Posterior cingulate gyrus (tissue), 11 donors: ENCODE results near the gene NINJ1.
"Not testable (repeated sequence)": the region's sequence is repeated elsewhere in the genome, so short reads cannot be mapped to it uniquely, and the experiment has no call there.

Experiments used
- DNase-seq, 10 donors: peaks; one replicate each; pipeline versions ENCODE4 v3.0.0 to v3.0.0-alpha.2; 2020 to 2021; ENCODE audit warnings: mixed read lengths in 3 of 10
- intact Hi-C: fragments of 100-400 bp; cut with DNase I; formaldehyde crosslinking; loops from one replicate; pipeline ENCODE4 v1.15.1; 2023

The NINJ1 gene

GRCh38 chr9:93111001-93111370, 23.1 kb downstream of the NINJ1 start:
- intact Hi-C loops: no loop called here

GRCh38 chr9:93110311-93110855, 23.7 kb downstream of the NINJ1 start:
- intact Hi-C loops: no loop called here
- peak in 4 of 10 donors; percentile 3 to 80 (median 70) for DNase-seq

More at GRCh38 chr9:93111001-93111370, 23.1 kb downstream of the NINJ1 start:
- peak in 3 of 10 donors; percentile 2 to 63 (median 14) for DNase-seq

GRCh38 chr9:93108291-93109041, 25.6 kb downstream of the NINJ1 start:
- intact Hi-C loops: loop anchor here (1.0 kb wide), 1 partner anchor 197 kb away; no protein-coding TSS in a partner anchor
- peak in 4 of 10 donors; percentile 6 to 83 (median 66) for DNase-seq

GRCh38 chr9:93107825-93108161, 26.3 kb downstream of the NINJ1 start:
- peak in 2 of 10 donors; percentile 12 to 15 for DNase-seq
- intact Hi-C loops: no loop called here

- intact Hi-C loops: no loop called here
- DNase-seq: peak in 4 of 10 donors; percentile 4 to 65 (median 53)
Observed at GRCh38 chr9:93107151-93107824, 26.8 kb downstream of the NINJ1 start.

GRCh38 chr9:93105620-93106019, 28.4 kb downstream of the NINJ1 start:
- no peak for DNase-seq
- intact Hi-C loops: no loop called here

- intact Hi-C loops: not testable (repeated sequence)
- peak in 3 of 10 donors; percentile 16 to 49 (median 17) for DNase-seq
Observed at GRCh38 chr9:93101086-93101485, 33.0 kb downstream of the NINJ1 start.

GRCh38 chr9:93100276-93100636, 33.8 kb downstream of the NINJ1 start:
- intact Hi-C loops: no loop called here
- peak in 3 of 10 donors; percentile 34 to 48 (median 35) for DNase-seq

- intact Hi-C loops: loop anchor here (5.0 to 10.0 kb wide), 3 partner anchors 33 to 475 kb away; partner anchors contain the start of genes NINJ1, PHF2 and ZNF484
- peak in 3 of 10 donors; percentile 73 to 88 (median 77) for DNase-seq
Observed at GRCh38 chr9:93099551-93100275, 34.3 kb downstream of the NINJ1 start.

- DNase-seq: peak; percentile 71 to 99 (median 84)
- intact Hi-C loops: loop anchor here (5.0 to 10.0 kb wide), 3 partner anchors 34 to 476 kb away; partner anchors contain the start of genes NINJ1, PHF2 and ZNF484
Observed at GRCh38 chr9:93098236-93098946, 35.7 kb downstream of the NINJ1 start.

GRCh38 chr9:93097511-93098201, 36.4 kb downstream of the NINJ1 start:
- peak in 4 of 10 donors; percentile 34 to 89 (median 82) for DNase-seq
- intact Hi-C loops: loop anchor here (5.0 to 10.0 kb wide), 3 partner anchors 35 to 477 kb away; partner anchors contain the start of genes NINJ1, PHF2 and ZNF484

- DNase-seq: peak in 1 of 10 donors; percentile 71
- intact Hi-C loops: loop anchor here (5.0 to 10.0 kb wide), 3 partner anchors 35 to 478 kb away; partner anchors contain the start of genes NINJ1, PHF2 and ZNF484
Observed at GRCh38 chr9:93096811-93097382, 37.2 kb downstream of the NINJ1 start.

- peak in 5 of 10 donors; percentile 38 to 93 (median 82) for DNase-seq
- intact Hi-C loops: loop anchor here (5.0 to 10.0 kb wide), 3 partner anchors 36 to 479 kb away; partner anchors contain the start of genes NINJ1, PHF2 and ZNF484
Observed at GRCh38 chr9:93096131-93096802, 37.8 kb downstream of the NINJ1 start, which contains the start of gene CARD19. Gene CARD19 (plus strand): TSS chr9:93096217. CDS start chr9:93096346, 129 bp downstream.

GRCh38 chr9:93095205-93096130, 38.6 kb downstream of the NINJ1 start:
- intact Hi-C loops: loop anchor here (5.0 to 10.0 kb wide), 3 partner anchors 37 to 479 kb away; partner anchors contain the start of genes NINJ1, PHF2 and ZNF484
- peak; percentile 99 to 100 (median 100) for DNase-seq

- intact Hi-C loops: loop anchor here (5.0 to 10.0 kb wide), 3 partner anchors 38 to 480 kb away; partner anchors contain the start of genes NINJ1, PHF2 and ZNF484
- DNase-seq: peak in 7 of 10 donors; percentile 30 to 91 (median 51)
Observed at GRCh38 chr9:93094658-93095204, 39.3 kb downstream of the NINJ1 start.
